Mucosa of descending colon (tissue), 3 donors: Measurements from ENCODE around the gene KCTD5. TPM values are rescaled to one million over a fixed set of nuclear protein-coding genes. Genes with fewer than 3 reads are reported as not detected.

ENCODE experiments used
- ATAC-seq: fragments of 200-7000 bp; cut with Tn5 transposase; one replicate; pipeline ENCODE4 v1.9.1; 2020; ENCODE audit warnings: mild to moderate bottlenecking, moderate library complexity
- DNase-seq, 3 donors: peaks; one replicate each; pipeline ENCODE4 v3.0.0-alpha.2; 2020
- H3K36me3 ChIP-seq: fragments of 200-600 bp; one replicate; pipeline ENCODE4 v1.8.0; 2021; ENCODE audit warnings: low read depth, mild to moderate bottlenecking
- H3K4me1 ChIP-seq: fragments of 200-600 bp; one replicate; pipeline ENCODE4 v1.8.0; 2021; ENCODE audit warnings: low read depth, mild to moderate bottlenecking
- H3K4me3 ChIP-seq: fragments of 200-600 bp; one replicate; pipeline ENCODE4 v1.8.0; 2021; ENCODE audit warnings: mild to moderate bottlenecking
- H3K9me3 ChIP-seq: fragments of 200-600 bp; one replicate; pipeline ENCODE4 v1.8.0; 2021; ENCODE audit warnings: mild to moderate bottlenecking
- CTCF ChIP-seq: fragments of 200-600 bp; IDR thresholded peaks from one replicate; pipeline ENCODE4 v1.8.0; 2022; ENCODE audit warnings: antibody characterized with exemption, mild to moderate bottlenecking
- intact Hi-C, 2 donors: fragments of 100-400 bp; cut with DNase I in 1 of 2; cut with micrococcal nuclease in 1 of 2; formaldehyde crosslinking; loops; one replicate each; pipeline versions ENCODE4 v1.11.0 to v1.11.1; 2022; cut with DNase I, micrococcal nuclease
- total RNA-seq, 3 donors: library from RNA; stranded (reverse); fragmentation: NEBNext Ultra II Directional in 2 of 3; extraction: Animal tissue kit (Norgen Biotek cat#: 25700) in 2 of 3; gene quantifications; one replicate each; pipeline versions ENCODE4 v1.2.1 to v1.2.4, GENCODE V29; 2021 to 2023
- donor health status: DM: no; HTN: no; CAD: no; lungs with moderate emphysema.
- donor health status: DM: no; HTN: no; CAD: no.
- donor health status: DM: no; HTN: yes; CAD: no.

Gene KCTD5
- total RNA-seq, 3 donors from 2014 or later = 28.2 to 80.7 (median 48.5) TPM

GRCh38 chr16:2701272-2701671 lies 18.9 kb downstream of the KCTD5 start:
- Histone ChIP-seq H3K9me3 (no peaks in the 10 kb centered on the region), H3K4me3 (no peak overlapping the region), H3K4me1 (no peaks in the 10 kb centered on the region), H3K36me3 (peaks cover 7% of the 10 kb centered on the region)
- intact Hi-C loops = no loop called here
- no peak for TF ChIP-seq CTCF
- DNase-seq = no peak
- ATAC-seq = no peak

- peaks cover 7% of the 10 kb centered on the region for H3K36me3 ChIP-seq
- no peak for ATAC-seq
Measured at GRCh38 chr16:2701713-2702437, 19.6 kb downstream of the KCTD5 start.

GRCh38 chr16:2702438-2702825 lies 20.1 kb downstream of the KCTD5 start:
- intact Hi-C loops = no loop called here
- Histone ChIP-seq H3K36me3 (peaks cover 4% of the 10 kb centered on the region), H3K4me3 (no peak overlapping the region), H3K4me1 (no peaks in the 10 kb centered on the region), H3K9me3 (no peaks in the 10 kb centered on the region)
- TF ChIP-seq CTCF = no peak
- ATAC-seq (no peak), DNase-seq (no peak)

More at GRCh38 chr16:2701713-2702437, 19.6 kb downstream of the KCTD5 start:
- no peak for TF ChIP-seq CTCF
- Histone ChIP-seq H3K4me1 (no peaks in the 10 kb centered on the region), H3K9me3 (no peaks in the 10 kb centered on the region), H3K4me3 (no peak overlapping the region)
- intact Hi-C loops = no loop called here
- DNase-seq = no peak

GRCh38 chr16:2702871-2703745 lies 20.8 kb downstream of the KCTD5 start:
- H3K4me3 ChIP-seq = no peak overlapping the region
- intact Hi-C loops = no loop called here
- H3K4me1 ChIP-seq = no peaks in the 10 kb centered on the region
- no peak for TF ChIP-seq CTCF
- ATAC-seq (no peak), DNase-seq (no peak)
- H3K36me3 ChIP-seq = peaks cover 3% of the 10 kb centered on the region
- no peaks in the 10 kb centered on the region for H3K9me3 ChIP-seq

DNA sequence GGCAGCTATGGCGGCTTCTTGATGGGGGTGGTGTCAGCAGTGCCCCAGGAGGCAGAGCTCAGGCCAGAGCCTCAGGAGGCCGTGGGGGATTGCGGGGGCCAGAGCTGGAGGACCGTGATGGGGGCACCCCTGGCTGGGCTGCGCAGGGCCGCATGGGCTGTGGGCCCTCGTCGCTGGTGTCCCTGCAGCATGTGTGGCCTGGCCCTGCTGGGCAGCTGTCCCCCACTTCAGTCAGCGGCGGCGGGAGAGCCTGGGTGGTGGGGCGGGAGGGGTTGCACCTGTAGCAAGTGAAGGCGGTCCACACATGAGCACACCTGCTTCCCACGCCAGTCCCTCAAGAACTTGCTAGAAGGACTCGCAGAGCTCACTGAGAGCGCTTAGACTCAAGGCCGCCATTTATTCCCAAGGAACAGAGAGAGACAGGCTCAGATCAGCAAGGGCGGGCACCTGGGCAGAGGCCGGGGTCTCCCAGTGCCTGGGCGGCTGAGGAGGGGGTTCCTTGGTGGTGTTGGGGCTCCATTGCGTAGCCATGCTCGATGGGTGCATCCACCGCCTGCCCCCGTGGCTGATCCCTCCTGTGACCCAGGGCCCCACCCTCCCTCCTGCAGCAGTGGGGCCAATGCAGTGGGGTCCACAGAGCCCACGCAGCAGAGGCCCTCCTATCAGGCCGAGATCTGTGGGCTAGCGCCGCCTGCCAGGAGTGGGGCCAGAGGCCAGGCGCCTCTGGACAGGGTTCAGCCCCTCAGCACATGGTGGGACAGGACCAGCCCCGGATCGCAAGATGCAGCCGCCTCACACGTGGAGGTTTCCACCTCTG lies 22.1 kb downstream of the KCTD5 start:
- Histone ChIP-seq H3K4me1 (no peaks in the 10 kb centered on the region), H3K9me3 (no peaks in the 10 kb centered on the region), H3K36me3 (peaks cover 3% of the 10 kb centered on the region), H3K4me3 (no peak overlapping the region)
- ATAC-seq (no peak), DNase-seq (no peak)
- no peak for TF ChIP-seq CTCF
- intact Hi-C loops = no loop called here
